IPS DF 6.9 (cell line): ENCODE results near the gene NGEF.

ENCODE experiments used
- DNase-seq: peaks from one replicate; pipeline ENCODE4 v3.0.0-alpha.2; 2013; ENCODE audit warnings: low read depth, low spot score
- H3K27ac ChIP-seq: one replicate; pipeline ENCODE4 v1.5.1; 2013; ENCODE audit warnings: low read length, control low read depth
- H3K27me3 ChIP-seq: 2 replicates; pipeline ENCODE4 v1.6.1; 2013; ENCODE audit warnings: mild to moderate bottlenecking, low read length; ENCODE audit not compliant: control insufficient read depth, insufficient read depth
- H3K36me3 ChIP-seq: 2 replicates; pipeline ENCODE4 v1.6.1; 2013; ENCODE audit warnings: low read length; ENCODE audit not compliant: control insufficient read depth, insufficient read depth
- H3K4me1 ChIP-seq: 2 replicates; pipeline ENCODE4 v1.6.1; 2013; ENCODE audit warnings: low read length; ENCODE audit not compliant: control insufficient read depth, insufficient read depth
- H3K4me3 ChIP-seq: 2 replicates; pipeline ENCODE4 v1.5.1; 2013; ENCODE audit warnings: mild to moderate bottlenecking, low read length
- H3K9me3 ChIP-seq: 2 replicates; pipeline ENCODE4 v1.6.1; 2013; ENCODE audit warnings: low read length, inconsistent platforms; ENCODE audit not compliant: control insufficient read depth, insufficient read depth
- WGBS: extraction: QIAGEN DNeasy Blood & Tissue Kit; methylation state at CpG from one replicate; pipeline ENCODE4 v1.1.7; 2013; ENCODE audit warnings: mixed read lengths, missing lambda C conversion rate; ENCODE audit not compliant: insufficient read length, insufficient coverage; 5-methylcytosine and 5-hydroxymethylcytosine counted together

The NGEF gene

GRCh38 chr2:232876161-232876977, 136.7 kb downstream of the NGEF start:
- H3K36me3 ChIP-seq = no peaks in the 10 kb centered on the region; the same call in 1 of the 2 replicates
- peaks cover 9% of the 10 kb centered on the region; the same call in 1 of the 2 replicates for H3K27me3 ChIP-seq
- peak overlapping the region; percentile 74 for H3K4me3 ChIP-seq
- no peaks in the 10 kb centered on the region for H3K9me3 ChIP-seq
- H3K4me1 ChIP-seq = no peaks in the 10 kb centered on the region
- no peak for DNase-seq
- H3K27ac ChIP-seq = no peak overlapping the region
- no CpG with 5 or more reads among the region's 119 CpGs for WGBS

GRCh38 chr2:232875256-232876121, 137.6 kb downstream of the NGEF start:
- H3K36me3 ChIP-seq = no peaks in the 10 kb centered on the region; the same call in 1 of the 2 replicates
- no peak for DNase-seq
- no peaks in the 10 kb centered on the region for H3K9me3 ChIP-seq
- no peak overlapping the region for H3K27ac ChIP-seq
- H3K4me3 ChIP-seq = peak overlapping the region; percentile 25; the same call in 1 of the 2 replicates
- H3K27me3 ChIP-seq = peaks cover 9% of the 10 kb centered on the region; the same call in 1 of the 2 replicates
- no peaks in the 10 kb centered on the region for H3K4me1 ChIP-seq
- WGBS = no CpG with 5 or more reads among the region's 37 CpGs

GRCh38 chr2:232874677-232875223, 138.3 kb downstream of the NGEF start:
- H3K36me3 ChIP-seq = no peaks in the 10 kb centered on the region; the same call in 1 of the 2 replicates
- no peaks in the 10 kb centered on the region; the same call in 1 of the 2 replicates for H3K4me1 ChIP-seq
- WGBS = no CpG with 5 or more reads among the region's 16 CpGs
- DNase-seq = no peak
- no peak overlapping the region for H3K4me3 ChIP-seq
- no peak overlapping the region for H3K27ac ChIP-seq
- peaks cover 9% of the 10 kb centered on the region; the same call in 1 of the 2 replicates for H3K27me3 ChIP-seq
- H3K9me3 ChIP-seq = no peaks in the 10 kb centered on the region

GRCh38 chr2:232873909-232874641, 139.0 kb downstream of the NGEF start:
- no peak for DNase-seq
- Histone ChIP-seq H3K27me3 (peaks cover 9% of the 10 kb centered on the region; the same call in 1 of the 2 replicates), H3K36me3 (no peaks in the 10 kb centered on the region; the same call in 1 of the 2 replicates), H3K9me3 (no peaks in the 10 kb centered on the region), H3K4me1 (no peaks in the 10 kb centered on the region; the same call in 1 of the 2 replicates), H3K27ac (no peak overlapping the region), H3K4me3 (no peak overlapping the region)
- WGBS = no CpG with 5 or more reads among the region's 6 CpGs

GRCh38 chr2:232873292-232873908, 139.7 kb downstream of the NGEF start:
- no peak overlapping the region for H3K4me3 ChIP-seq
- DNase-seq = no peak
- H3K27me3 ChIP-seq = peaks cover 9% of the 10 kb centered on the region; the same call in 1 of the 2 replicates
- H3K9me3 ChIP-seq = no peaks in the 10 kb centered on the region
- WGBS = no CpG with 5 or more reads among the region's 14 CpGs
- H3K36me3 ChIP-seq = no peaks in the 10 kb centered on the region; the same call in 1 of the 2 replicates
- no peak overlapping the region for H3K27ac ChIP-seq
- no peaks in the 10 kb centered on the region; the same call in 1 of the 2 replicates for H3K4me1 ChIP-seq

- Histone ChIP-seq H3K9me3 (no peaks in the 10 kb centered on the region), H3K4me1 (no peaks in the 10 kb centered on the region; the same call in 1 of the 2 replicates), H3K27me3 (peaks cover 7% of the 10 kb centered on the region; the same call in 1 of the 2 replicates), H3K36me3 (no peaks in the 10 kb centered on the region; the same call in 1 of the 2 replicates), H3K27ac (no peak overlapping the region), H3K4me3 (no peak overlapping the region)
- WGBS = no CpG with 5 or more reads among the region's 9 CpGs
- no peak for DNase-seq
Observed at GRCh38 chr2:232872826-232873225, 140.2 kb downstream of the NGEF start.

- H3K4me3 ChIP-seq = no peak overlapping the region
- H3K27me3 ChIP-seq = peaks cover 5% of the 10 kb centered on the region; the same call in 1 of the 2 replicates
- no peaks in the 10 kb centered on the region; the same call in 1 of the 2 replicates for H3K36me3 ChIP-seq
- no CpG with 5 or more reads among the region's 22 CpGs for WGBS
- no peak for DNase-seq
- H3K9me3 ChIP-seq = no peaks in the 10 kb centered on the region
- H3K4me1 ChIP-seq = no peaks in the 10 kb centered on the region; the same call in 1 of the 2 replicates
- no peak overlapping the region for H3K27ac ChIP-seq
Observed at GRCh38 chr2:232871835-232872736, 141.0 kb downstream of the NGEF start.

- Histone ChIP-seq H3K27me3 (peaks cover 4% of the 10 kb centered on the region; the same call in 1 of the 2 replicates), H3K27ac (no peak overlapping the region), H3K9me3 (no peaks in the 10 kb centered on the region), H3K4me3 (no peak overlapping the region), H3K36me3 (no peaks in the 10 kb centered on the region; the same call in 1 of the 2 replicates), H3K4me1 (no peaks in the 10 kb centered on the region; the same call in 1 of the 2 replicates)
- DNase-seq = no peak
- no CpG with 5 or more reads among the region's 15 CpGs for WGBS
Observed at GRCh38 chr2:232871418-232871834, 141.6 kb downstream of the NGEF start.
